GM12875 (cell line): ENCODE results near the gene JARID2.

ENCODE experiments used
- H3K4me3 ChIP-seq: one replicate; pipeline ENCODE4 v1.5.1; 2011; ENCODE audit warnings: low read depth, low read length, control low read depth
- CTCF ChIP-seq: IDR thresholded peaks from 2 replicates; pipeline ENCODE4 v1.5.1; 2011; ENCODE audit warnings: low read depth, mild to moderate bottlenecking, control low read depth, inconsistent platforms, low read length, moderate library complexity, borderline replicate concordance; ENCODE audit not compliant: insufficient read depth

JARID2 gene

GRCh38 chr6:15417811-15418210 is 171.9 kb downstream of the JARID2 start:
- no peak for TF ChIP-seq CTCF

GRCh38 chr6:15419493-15419892 is 173.6 kb downstream of the JARID2 start:
- TF ChIP-seq CTCF = no peak
- no peak overlapping the region for H3K4me3 ChIP-seq

More at GRCh38 chr6:15417811-15418210, 171.9 kb downstream of the JARID2 start:
- no peak overlapping the region for H3K4me3 ChIP-seq

- no peak overlapping the region for H3K4me3 ChIP-seq
- no peak for TF ChIP-seq CTCF
Measured at GRCh38 chr6:15420959-15421438, 175.1 kb downstream of the JARID2 start.

DNA sequence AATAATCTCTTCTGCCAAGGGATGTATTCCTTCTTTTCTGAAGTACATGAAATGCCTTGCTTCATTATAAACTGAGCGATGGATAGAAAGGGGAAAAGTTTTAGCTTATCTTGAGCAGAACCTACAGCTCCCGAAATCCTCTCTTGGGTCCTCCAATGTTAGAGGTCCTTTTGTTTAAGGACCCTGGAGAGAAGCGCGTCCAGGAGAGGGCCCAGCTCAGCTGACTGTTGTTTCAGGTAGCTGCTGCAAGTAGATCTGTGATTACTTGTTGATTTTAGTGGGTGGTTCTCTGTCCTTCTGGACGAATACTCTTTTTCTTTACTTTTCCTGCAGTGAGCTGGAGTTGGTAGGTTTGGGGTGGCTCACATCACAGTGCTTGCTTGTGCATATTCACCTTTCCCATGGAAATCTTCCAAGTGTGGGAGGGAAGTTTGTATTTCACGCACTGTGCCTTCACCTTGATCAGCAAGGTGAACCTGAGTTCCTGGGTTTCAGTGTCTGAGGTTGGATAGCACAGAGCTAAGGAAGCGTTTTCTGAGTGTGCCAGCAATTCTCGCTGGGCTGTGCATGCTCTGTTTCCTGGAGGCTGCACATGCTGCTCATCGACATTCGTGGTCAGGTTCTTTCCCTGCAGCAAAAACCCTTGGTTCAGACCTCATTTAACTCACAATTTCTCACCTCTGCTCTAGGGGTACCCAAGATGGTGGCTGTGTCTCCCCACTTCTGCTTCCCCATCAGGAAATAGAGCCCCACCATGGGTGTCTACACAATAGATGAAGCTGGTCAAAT is 176.3 kb downstream of the JARID2 start:
- no peak for TF ChIP-seq CTCF
- H3K4me3 ChIP-seq = no peak overlapping the region

DNA sequence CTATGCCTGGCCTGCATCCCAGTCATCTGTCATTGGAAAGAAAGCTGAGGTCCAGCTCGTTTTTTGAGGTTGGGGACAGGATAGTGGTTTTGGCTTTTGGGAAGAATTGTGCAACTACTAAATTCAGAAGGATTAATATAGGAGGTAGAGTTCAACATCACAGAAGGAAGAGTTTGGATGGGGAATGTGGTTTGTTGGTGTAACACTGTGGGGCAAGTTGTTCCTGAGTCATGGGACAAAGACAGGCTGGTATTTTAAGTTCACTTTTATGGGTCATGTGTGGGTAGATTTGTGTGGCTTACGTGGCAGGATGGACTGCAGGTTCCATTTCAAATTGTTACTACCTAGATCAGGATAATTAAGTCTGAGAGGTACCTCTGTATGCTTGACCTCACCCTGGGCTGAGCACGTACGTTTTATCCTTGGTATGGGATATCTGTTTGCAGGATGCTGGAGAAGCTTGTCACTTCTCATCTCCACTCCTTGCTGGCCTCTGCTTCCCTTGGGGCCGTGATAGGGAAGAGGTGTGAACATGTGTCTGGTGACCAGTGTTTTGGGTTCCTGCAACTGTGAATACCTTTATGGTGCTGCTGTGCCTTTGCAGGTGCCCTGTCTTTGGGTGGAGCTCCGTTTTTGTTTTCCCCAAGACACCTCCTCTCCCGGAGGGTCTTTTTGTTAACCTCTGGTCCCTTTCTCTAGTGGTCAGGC is 177.6 kb downstream of the JARID2 start:
- TF ChIP-seq CTCF = no peak
- no peak overlapping the region for H3K4me3 ChIP-seq

DNA sequence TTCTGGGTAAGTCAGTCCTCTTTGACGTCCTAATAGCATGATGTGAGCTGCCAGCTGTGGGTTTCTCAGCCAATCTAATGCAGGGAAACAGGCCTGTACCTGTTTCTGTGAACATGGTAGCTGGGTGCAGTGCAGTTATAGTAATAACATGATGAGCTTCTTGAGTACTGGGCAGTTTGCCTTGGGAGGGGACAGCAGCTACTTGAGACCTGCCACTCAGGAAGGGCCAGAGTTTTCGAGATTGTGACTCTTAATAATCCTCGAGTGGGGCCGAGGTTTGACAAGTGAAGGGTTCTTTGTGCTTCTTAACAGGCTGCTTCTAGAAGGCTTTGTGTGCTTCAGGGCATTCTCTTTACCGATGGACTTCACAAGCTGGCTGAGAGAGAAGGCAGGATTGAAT is 180.1 kb downstream of the JARID2 start:
- no peak overlapping the region for H3K4me3 ChIP-seq
- no peak for TF ChIP-seq CTCF
